ENCODE measurements around the gene PLEK2. TPM values are rescaled to one million over a fixed set of nuclear protein-coding genes. Genes with fewer than 3 reads are reported as not detected.

The PLEK2 gene, protein sequence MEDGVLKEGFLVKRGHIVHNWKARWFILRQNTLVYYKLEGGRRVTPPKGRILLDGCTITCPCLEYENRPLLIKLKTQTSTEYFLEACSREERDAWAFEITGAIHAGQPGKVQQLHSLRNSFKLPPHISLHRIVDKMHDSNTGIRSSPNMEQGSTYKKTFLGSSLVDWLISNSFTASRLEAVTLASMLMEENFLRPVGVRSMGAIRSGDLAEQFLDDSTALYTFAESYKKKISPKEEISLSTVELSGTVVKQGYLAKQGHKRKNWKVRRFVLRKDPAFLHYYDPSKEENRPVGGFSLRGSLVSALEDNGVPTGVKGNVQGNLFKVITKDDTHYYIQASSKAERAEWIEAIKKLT
- not detected in 2 replicates for total RNA-seq (ENCODE audit: low replicate concordance)

DNA sequence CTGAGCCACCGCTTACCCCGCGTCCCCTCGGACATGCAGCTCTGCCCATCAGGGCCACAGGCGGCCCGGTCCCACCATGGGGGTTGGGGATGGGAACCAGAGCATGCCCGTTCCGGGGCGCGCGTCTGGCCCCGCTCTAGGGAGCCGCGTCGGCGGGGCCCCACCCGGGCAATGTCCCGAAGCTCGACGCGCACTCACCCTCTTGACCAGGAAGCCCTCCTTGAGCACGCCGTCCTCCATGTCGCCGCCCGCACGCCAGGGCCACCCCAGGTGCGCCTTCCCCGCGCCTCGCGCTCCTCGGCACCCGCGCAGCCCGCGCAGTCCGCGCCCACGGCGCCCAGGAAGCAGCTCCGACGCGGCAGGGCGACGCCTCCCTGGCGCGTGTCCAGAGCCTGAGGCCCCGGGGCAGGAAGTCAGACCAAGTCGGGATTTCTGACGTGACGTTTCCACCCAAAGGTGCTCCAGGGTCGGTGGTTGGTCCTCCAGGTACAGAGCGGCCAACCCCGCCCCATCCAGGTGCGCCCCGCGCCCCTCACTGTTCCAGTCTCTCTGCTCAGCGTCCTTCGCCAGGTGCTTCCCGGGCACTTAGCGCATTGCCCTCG lies at the start of gene PLEK2:
TSS of gene PLEK2 (minus strand) at position 346 of the 602 bp plus-strand sequence. CDS start at position 240, 106 bp downstream.
- H3K27ac Mint-ChIP-seq: no peak within 1 kb of the TSS
- no peaks in the 10 kb centered on the region for H3K36me3 Mint-ChIP-seq
- DNase-seq (ENCODE audit: low spot score): no peak
- no peaks in the 10 kb centered on the region for H3K9me3 Mint-ChIP-seq
- Histone ChIP-seq H3K9me3 (ENCODE audit: low read depth) (no peaks in the 10 kb centered on the region), H4K20me1 (ENCODE audit: low read depth) (no peaks in the 10 kb centered on the region), H3K4me1 (no peaks in the 10 kb centered on the region), H3K27me3 (peaks cover 7% of the 10 kb centered on the region), H2AFZ (replicated peaks) (no peak within 1 kb of the TSS), H3K9ac (no peak within 1 kb of the TSS), H3K4me2 (no peak within 1 kb of the TSS), H3K4me3 (no peak within 1 kb of the TSS), H3K36me3 (no peaks in the 10 kb centered on the region), H3F3A (ENCODE audit: low read depth) (no peaks in the 10 kb centered on the region), H3K79me2 (ENCODE audit: low read depth) (no peaks in the 10 kb centered on the region), H3K27ac (no peak within 1 kb of the TSS)
- H3K27me3 Mint-ChIP-seq (ENCODE audit: insufficient read depth, low read depth): peaks cover 16% of the 10 kb centered on the region
- H3K4me3 Mint-ChIP-seq: peak within 1 kb of the TSS; percentile 19
- H3K4me1 Mint-ChIP-seq: peaks cover 13% of the 10 kb centered on the region
- no peak for TF ChIP-seq EZH2phosphoT487 (IDR thresholded peaks at IDR 0.05)
- no peak for TF ChIP-seq EZH2 (IDR thresholded peaks at IDR 0.05)
- TF ChIP-seq, protein P1, sequence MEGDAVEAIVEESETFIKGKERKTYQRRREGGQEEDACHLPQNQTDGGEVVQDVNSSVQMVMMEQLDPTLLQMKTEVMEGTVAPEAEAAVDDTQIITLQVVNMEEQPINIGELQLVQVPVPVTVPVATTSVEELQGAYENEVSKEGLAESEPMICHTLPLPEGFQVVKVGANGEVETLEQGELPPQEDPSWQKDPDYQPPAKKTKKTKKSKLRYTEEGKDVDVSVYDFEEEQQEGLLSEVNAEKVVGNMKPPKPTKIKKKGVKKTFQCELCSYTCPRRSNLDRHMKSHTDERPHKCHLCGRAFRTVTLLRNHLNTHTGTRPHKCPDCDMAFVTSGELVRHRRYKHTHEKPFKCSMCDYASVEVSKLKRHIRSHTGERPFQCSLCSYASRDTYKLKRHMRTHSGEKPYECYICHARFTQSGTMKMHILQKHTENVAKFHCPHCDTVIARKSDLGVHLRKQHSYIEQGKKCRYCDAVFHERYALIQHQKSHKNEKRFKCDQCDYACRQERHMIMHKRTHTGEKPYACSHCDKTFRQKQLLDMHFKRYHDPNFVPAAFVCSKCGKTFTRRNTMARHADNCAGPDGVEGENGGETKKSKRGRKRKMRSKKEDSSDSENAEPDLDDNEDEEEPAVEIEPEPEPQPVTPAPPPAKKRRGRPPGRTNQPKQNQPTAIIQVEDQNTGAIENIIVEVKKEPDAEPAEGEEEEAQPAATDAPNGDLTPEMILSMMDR (IDR thresholded peaks at IDR 0.05): no peak

DNA sequence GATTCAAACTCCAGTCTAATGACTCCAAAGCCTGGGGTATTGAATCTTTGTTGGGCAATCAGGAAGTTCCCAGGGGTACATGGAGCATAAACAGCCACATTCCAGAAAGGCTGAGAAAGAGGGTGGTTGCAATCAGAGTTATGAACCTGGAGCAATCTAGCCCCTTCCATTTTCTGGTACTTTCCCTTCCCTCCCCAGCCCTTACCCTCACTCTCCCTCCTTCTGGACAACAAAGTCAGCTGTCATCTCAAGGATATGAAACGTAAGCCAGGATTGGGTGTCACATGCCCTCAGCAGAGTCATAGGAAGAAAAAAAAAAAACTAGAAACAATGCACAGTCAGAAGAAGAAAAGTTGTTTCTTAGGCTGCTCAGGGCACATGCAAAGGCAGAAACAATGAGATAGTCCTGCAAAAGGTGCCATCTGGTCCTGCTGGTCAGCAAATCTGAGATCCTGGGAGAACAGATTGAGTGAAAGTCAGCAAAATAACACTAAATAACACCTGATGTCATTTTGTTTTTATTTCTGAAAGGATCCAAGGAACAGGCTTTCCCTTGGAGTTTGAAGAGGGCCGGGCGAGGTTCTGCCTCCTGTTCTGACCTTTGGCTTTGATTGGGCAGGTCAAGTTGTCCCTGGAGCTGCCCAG lies 49.5 kb upstream of the PLEK2 start:
- Histone ChIP-seq H2AFZ (replicated peaks) (no peak overlapping the region), H3K4me1 (peaks cover 4% of the 10 kb centered on the region), H3K9ac (no peak overlapping the region), H4K20me1 (ENCODE audit: low read depth) (no peaks in the 10 kb centered on the region), H3F3A (ENCODE audit: low read depth) (peaks cover 21% of the 10 kb centered on the region), H3K79me2 (ENCODE audit: low read depth) (no peaks in the 10 kb centered on the region), H3K27me3 (no peaks in the 10 kb centered on the region), H3K36me3 (no peaks in the 10 kb centered on the region), H3K9me3 (ENCODE audit: low read depth) (no peaks in the 10 kb centered on the region), H3K27ac (no peak overlapping the region), H3K4me3 (no peak overlapping the region), H3K4me2 (no peak overlapping the region)
- H3K9me3 Mint-ChIP-seq: no peaks in the 10 kb centered on the region
- H3K27ac Mint-ChIP-seq: no peak overlapping the region
- no peaks in the 10 kb centered on the region for H3K27me3 Mint-ChIP-seq (ENCODE audit: insufficient read depth, low read depth)
- TF ChIP-seq EZH2phosphoT487 (IDR thresholded peaks at IDR 0.05): no peak
- TF ChIP-seq, protein P1 (IDR thresholded peaks at IDR 0.05): no peak
- no peak for DNase-seq (ENCODE audit: low spot score)
- no peaks in the 10 kb centered on the region for H3K36me3 Mint-ChIP-seq
- no peak overlapping the region for H3K4me3 Mint-ChIP-seq
- H3K4me1 Mint-ChIP-seq: peaks cover 19% of the 10 kb centered on the region

DNA sequence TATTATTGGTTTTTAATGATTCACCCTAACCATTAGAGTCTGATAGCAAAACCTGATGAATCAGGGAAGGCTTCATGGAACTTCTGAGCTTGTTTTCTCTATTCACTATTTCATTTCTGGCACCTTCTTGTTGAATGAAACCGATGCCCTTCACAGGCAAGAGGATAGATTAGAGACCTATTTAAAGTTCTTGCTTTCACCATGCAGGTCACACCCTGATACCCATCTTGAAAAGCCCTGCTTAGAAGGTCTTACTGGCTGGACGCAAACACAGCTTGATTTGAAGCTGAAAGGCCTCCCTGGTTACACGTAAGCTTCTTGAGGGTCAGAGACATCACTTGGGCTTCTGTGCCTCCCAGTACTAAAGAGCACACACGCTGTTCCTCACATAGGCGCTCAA lies 47.4 kb upstream of the PLEK2 start:
- Histone ChIP-seq H3K9ac (no peak overlapping the region), H2AFZ (replicated peaks) (no peak overlapping the region), H3K4me2 (no peak overlapping the region), H3K4me1 (no peaks in the 10 kb centered on the region), H3K9me3 (ENCODE audit: low read depth) (no peaks in the 10 kb centered on the region), H3K27ac (no peak overlapping the region), H3K4me3 (no peak overlapping the region), H3K27me3 (no peaks in the 10 kb centered on the region), H3F3A (ENCODE audit: low read depth) (peaks cover 21% of the 10 kb centered on the region), H4K20me1 (ENCODE audit: low read depth) (no peaks in the 10 kb centered on the region), H3K79me2 (ENCODE audit: low read depth) (no peaks in the 10 kb centered on the region), H3K36me3 (no peaks in the 10 kb centered on the region)
- peaks cover 13% of the 10 kb centered on the region for H3K4me1 Mint-ChIP-seq
- no peaks in the 10 kb centered on the region for H3K9me3 Mint-ChIP-seq
- no peak overlapping the region for H3K27ac Mint-ChIP-seq
- no peak overlapping the region for H3K4me3 Mint-ChIP-seq
- TF ChIP-seq EZH2 (IDR thresholded peaks at IDR 0.05) (no peak), EZH2phosphoT487 (IDR thresholded peaks at IDR 0.05) (no peak)
- TF ChIP-seq, protein P1 (IDR thresholded peaks at IDR 0.05): no peak
- H3K36me3 Mint-ChIP-seq: no peaks in the 10 kb centered on the region
- no peaks in the 10 kb centered on the region for H3K27me3 Mint-ChIP-seq (ENCODE audit: insufficient read depth, low read depth)
- no peak for DNase-seq (ENCODE audit: low spot score)
